GM12892 (cell line): ENCODE results near the gene SLC66A2.

Source experiments
- POLR2A ChIP-seq: IDR thresholded peaks from 2 replicates; pipeline ENCODE4 v1.6.1; 2011; ENCODE audit warnings: low read depth, low read length, control low read depth
- POLR2AphosphoS5 ChIP-seq: IDR thresholded peaks from 2 replicates; pipeline ENCODE4 v1.6.1; 2011; ENCODE audit warnings: low read depth, low read length, control low read depth
- TAF1 ChIP-seq: IDR thresholded peaks from 2 replicates; pipeline ENCODE4 v1.6.1; 2011; ENCODE audit warnings: low read depth, mild to moderate bottlenecking, control low read depth, low read length, borderline replicate concordance

DNA sequence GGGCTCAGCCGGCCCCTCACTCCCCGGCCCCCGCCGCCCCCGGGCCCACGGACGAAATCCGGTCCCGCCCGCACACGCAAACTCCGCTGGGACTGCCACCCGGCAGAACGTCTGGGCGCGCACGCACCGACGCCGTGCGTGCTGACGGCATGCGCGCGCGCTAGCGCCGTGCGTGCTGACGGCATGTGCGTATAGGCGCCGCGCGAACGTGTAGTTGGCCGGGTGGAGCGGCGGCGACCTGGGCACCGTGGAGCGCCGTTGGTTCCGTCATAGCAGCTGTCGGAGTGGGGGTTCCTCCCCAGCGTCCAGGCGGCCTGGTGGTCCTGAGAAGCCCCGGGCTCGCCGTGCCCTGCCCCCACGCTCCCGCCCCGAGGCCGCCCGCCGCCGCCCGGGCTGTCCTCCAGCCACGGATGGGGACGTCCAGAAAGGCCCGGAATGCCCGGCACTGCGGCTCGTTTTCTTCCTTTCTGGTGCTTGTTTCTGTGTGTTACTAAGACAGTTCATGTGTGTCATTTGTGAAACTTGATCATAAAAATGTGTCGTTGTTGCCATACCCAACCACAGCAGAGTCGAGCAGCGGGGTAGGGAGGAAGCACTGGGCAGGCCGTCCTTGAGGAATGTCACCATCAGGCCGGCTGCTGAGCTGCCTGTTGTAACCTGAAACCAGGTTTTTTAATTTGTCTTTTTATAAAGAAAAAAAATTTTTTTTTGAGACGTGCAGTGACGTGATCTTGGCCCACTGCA lies 37.2 kb upstream of the SLC66A2 start, which contains the start of gene TXNL4A:
- TF ChIP-seq TAF1 (peak; percentile 65; the same call in 1 of the 2 replicates), POLR2AphosphoS5 (peak; percentile 91), POLR2A (peak; percentile 91; the same call in 1 of the 2 replicates)
